NCI-H524 treated with DMSO at 0.1 percent for 48 hours (cell line): ENCODE data around the gene ZBTB37.
"Not testable (repeated sequence)": the region's sequence is repeated elsewhere in the genome, so short reads cannot be mapped to it uniquely, and the experiment has no call there.

Source experiments
- DNase-seq: peaks from one replicate; lab custom pipeline; 2025; lab: John Stamatoyannopoulos, UW

Gene ZBTB37, protein sequence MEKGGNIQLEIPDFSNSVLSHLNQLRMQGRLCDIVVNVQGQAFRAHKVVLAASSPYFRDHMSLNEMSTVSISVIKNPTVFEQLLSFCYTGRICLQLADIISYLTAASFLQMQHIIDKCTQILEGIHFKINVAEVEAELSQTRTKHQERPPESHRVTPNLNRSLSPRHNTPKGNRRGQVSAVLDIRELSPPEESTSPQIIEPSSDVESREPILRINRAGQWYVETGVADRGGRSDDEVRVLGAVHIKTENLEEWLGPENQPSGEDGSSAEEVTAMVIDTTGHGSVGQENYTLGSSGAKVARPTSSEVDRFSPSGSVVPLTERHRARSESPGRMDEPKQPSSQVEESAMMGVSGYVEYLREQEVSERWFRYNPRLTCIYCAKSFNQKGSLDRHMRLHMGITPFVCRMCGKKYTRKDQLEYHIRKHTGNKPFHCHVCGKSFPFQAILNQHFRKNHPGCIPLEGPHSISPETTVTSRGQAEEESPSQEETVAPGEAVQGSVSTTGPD

GRCh38 chr1:173868266-173869020 is at the start of gene ZBTB37:
TSS of gene ZBTB37 (plus strand) at chr1:173868380. CDS start at chr1:173870226, 1,846 bp downstream.
- DNase-seq: peak; percentile 52

DNA sequence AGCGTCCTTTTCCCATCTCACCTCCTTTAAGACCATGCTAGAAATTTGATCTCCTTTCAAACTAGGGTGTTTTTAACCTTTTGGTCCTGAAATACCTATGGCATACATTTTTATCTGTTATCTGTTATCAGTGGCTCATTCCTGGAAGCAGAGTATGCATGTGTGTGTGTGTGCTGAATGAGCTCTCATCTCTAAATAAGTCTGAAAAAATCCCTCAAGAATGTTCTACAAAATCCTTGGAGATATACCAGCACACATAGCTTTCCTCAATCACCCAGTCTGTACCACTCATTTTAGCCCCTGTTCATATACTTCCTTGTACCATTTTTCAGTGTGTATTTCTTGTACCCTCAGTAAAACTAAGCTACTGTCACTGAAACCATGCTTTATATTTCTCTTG is 49.7 kb upstream of the ZBTB37 start:
- DNase-seq: no peak

DNA sequence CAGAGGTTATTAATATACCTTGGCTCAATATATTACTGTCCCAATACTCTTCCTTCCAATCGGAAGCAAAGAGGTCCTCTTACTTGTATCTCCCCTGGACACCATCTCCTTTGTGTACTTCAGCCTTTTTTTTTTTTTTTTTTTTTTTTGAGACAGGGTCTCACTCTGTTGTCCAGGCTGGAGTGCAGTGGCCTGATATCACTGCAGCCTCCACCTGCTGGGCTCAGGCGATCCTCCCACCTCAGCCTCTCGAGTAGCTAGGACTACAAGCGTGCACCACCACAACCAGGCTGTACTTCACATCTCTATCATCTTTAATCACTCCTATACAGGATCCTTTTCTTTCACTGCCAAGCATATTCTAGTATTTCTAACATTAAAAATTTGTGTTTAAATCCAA is 46.5 kb upstream of the ZBTB37 start:
- no peak for DNase-seq

- no peak for DNase-seq
Observed at GRCh38 chr1:173823781-173824314, 44.3 kb upstream of the ZBTB37 start.

- DNase-seq: peak; percentile 87
Observed at GRCh38 chr1:173824315-173825081, 43.7 kb upstream of the ZBTB37 start, which contains the start of the genes CENPL and DARS2. TSS of gene CENPL (minus strand) at chr1:173824883. CDS start at chr1:173811299, 13,584 bp downstream. TSS of gene DARS2 (plus strand) at chr1:173824673. CDS start at chr1:173825230, 557 bp downstream.

GRCh38 chr1:173827611-173828010 is 40.6 kb upstream of the ZBTB37 start:
- no peak for DNase-seq

GRCh38 chr1:173832748-173833147 is 35.4 kb upstream of the ZBTB37 start:
- DNase-seq: no peak

DNA sequence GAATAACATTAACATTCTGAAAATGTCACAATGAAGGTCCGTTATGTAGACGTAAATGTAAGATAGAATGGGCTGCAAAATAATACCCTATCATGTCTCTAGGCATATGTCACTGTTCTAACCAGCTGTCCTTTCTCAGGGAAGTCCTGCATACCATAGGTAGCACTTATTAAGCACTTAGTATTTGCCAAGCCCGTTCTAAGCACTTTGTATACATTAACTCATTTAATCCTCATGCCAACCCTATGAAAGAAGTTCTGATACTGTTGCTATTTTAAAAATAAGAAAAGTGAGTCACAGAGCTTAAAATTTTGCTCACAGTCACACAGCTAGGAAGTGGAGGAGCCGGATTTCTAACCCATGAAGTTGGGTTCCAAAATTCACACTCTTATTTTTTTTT is 16.1 kb upstream of the ZBTB37 start:
- no peak for DNase-seq

- no peak for DNase-seq
Observed at GRCh38 chr1:173853074-173853473, 15.1 kb upstream of the ZBTB37 start.

DNA sequence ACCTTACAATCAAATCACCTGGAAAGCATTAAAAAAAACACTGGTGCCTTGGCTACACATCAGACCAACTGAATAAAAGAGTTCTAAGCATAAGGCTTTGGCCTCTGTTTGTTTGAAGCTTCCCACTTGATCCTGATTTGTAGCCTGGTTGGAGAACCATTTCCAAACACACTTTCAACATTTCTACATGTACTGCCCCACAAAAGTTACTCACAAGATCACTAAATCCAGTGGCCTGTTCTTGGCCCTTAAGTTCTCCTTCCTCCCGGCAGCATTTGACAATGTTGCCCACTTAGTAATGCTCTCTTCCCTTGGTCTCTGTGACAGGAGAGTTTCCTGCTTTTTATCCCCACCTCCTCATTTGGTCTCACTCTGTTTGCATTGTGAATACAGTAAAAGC is 12.2 kb upstream of the ZBTB37 start:
- DNase-seq: no peak

DNA sequence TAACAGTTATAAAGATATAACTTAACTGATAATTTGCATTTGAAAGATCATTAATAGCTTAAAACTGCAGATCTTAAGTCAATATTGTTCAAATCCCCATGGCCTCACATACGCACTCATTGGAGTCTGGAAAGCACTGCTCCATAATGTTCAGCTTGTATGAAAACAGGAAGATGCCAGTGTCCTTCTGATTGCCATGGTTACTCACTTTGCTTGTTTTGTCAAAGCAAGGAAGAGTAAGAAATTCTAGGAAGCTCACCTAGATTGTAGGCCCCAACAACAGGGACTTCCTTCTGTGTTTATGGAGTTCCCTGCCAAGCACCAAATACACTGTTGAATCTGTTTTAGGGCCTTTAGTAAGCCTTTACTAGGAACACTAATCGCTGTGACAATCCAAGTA is 11.3 kb upstream of the ZBTB37 start:
- no peak for DNase-seq

DNA sequence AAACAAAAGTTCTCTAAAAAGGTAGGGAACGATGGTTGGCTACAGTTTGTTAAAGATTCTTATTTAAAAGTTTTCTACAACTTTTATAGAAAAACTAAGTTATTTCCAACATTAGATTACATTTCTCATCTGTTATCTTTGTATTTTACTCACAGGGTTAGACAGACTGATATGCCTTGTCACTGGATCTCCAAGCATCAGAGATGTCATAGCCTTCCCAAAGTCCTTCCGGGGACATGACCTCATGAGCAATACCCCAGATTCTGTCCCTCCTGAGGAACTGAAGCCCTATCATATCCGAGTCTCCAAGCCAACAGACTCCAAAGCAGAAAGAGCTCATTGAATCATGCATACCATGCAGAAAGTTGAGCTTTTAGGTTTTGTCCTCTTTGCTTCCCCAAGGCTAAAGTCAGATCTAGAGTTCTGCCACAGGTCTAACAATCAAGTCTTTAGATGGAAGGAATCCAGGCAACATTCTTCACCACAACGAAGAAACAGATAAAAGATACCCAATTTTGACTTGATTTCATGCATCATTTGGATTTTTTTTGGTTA is 10.7 kb upstream of the ZBTB37 start:
- no peak for DNase-seq

GRCh38 chr1:173859547-173859946 is 8.6 kb upstream of the ZBTB37 start:
- not testable (repeated sequence) for DNase-seq

DNA sequence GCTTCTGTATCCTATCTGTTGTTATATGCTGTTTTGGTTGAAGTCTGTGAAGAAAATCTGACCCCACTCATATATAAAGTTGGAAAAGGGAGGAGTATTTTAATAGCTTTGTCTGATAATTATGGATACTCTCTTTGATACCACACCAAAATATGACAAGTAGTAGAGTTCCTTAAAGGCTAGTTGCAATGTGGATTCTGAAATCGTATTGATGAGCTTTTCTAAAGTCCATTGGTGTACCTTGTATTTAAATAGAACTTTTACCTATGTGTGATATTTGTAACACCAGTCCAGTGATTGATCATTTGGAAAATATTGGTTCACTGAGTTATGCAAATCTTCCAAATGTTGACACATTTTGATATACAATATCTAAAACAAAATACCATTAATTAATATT is 8.1 kb upstream of the ZBTB37 start:
- DNase-seq: no peak

DNA sequence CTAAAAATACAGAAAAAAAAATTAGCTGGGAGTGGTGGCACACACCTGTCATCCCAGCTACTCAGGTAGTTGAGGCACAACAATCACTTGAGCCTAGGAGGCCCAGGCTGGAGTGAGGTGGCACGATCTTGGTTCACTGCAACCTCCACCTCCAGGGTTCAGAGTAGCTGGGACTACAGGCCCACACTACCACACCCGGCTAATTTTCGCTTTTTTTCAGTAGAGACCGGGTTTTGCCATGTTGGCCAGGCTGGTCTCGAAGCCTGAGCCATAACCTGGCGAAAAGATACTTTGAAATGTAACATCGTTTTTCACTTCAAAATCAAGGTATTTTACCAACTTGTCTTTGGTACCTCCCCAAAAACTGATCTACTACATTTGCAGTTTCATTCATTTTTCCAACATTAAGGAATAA is 6.4 kb upstream of the ZBTB37 start:
- no peak for DNase-seq

DNA sequence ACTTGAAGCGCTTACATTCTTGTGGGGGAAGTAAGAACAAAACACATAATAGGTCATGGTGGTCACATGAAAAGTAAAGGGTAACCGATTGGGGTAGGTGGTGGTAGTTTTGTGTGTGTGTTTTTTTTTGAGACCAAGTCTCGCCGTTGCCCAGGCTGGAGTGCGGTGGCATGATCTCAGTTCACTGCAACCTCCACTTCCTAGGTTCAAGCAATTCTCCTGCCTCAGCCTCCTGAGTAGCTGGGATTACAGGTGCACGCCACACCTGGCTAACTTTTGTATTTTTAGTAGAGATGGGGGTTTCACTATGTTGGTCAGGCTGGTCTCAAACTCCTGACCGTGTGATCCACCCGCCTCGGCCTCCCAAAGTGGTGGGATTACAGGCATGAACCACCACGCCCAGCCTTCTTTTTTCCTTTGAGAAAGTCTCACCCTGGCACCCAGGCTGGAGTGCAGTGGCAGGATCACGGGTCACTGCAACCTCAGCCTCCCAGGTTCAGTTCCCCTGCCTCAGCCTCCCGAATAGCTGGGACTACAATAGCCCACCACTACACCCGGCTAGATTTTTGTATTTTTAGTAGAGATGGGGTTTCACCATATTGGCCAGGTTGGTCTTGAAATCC is 5.9 kb upstream of the ZBTB37 start:
- not testable (repeated sequence) for DNase-seq

DNA sequence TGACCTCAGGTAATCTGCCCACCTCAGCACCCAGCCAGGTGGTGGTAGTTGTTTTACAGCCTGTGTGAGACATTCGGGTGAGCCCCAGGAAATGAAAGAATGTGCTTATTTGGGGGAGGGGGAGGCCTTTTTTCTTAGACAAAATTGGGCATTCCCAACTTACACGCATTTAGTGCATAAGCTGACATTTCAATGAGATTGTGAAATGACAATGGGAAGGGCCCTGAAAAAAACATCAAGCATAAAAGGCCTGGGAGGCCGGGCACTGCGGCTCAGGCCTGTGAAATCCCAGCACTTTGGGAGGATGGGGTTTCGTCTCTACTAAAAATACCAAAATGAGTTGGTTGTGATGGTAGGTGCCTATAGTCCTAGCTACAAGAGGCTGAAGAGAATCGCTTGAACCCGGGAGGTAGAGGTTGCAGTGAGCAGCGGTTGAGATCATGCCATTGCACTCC is 5.4 kb upstream of the ZBTB37 start:
- no peak for DNase-seq

GRCh38 chr1:173863224-173864161 is 4.7 kb upstream of the ZBTB37 start:
- no peak for DNase-seq

- DNase-seq: no peak
Observed at GRCh38 chr1:173864179-173864867, 3.9 kb upstream of the ZBTB37 start.
